ENCODE data around the gene PSTK. TPM values are rescaled to one million over a fixed set of nuclear protein-coding genes. Genes with fewer than 3 reads are reported as not detected.

The PSTK gene
- total RNA-seq, 6 experiments from 2014 or later = 2.6 to 5.1 (median 4.2) TPM

GRCh38 chr10:123013456-123014419, 33.5 kb downstream of the PSTK start:
- Mint-ChIP-seq H3K9me3 (no peaks in the 10 kb centered on the region), H3K27ac (no peak overlapping the region), H3K27me3 (ENCODE audit: insufficient read depth) (no peaks in the 10 kb centered on the region; the same call in none of the 2 replicates), H3K36me3 (ENCODE audit: low read depth) (peaks cover 11% of the 10 kb centered on the region), H3K4me3 (no peak overlapping the region), H3K4me1 (ENCODE audit: low read depth) (peaks cover 19% of the 10 kb centered on the region)
- TF ChIP-seq, protein P1, sequence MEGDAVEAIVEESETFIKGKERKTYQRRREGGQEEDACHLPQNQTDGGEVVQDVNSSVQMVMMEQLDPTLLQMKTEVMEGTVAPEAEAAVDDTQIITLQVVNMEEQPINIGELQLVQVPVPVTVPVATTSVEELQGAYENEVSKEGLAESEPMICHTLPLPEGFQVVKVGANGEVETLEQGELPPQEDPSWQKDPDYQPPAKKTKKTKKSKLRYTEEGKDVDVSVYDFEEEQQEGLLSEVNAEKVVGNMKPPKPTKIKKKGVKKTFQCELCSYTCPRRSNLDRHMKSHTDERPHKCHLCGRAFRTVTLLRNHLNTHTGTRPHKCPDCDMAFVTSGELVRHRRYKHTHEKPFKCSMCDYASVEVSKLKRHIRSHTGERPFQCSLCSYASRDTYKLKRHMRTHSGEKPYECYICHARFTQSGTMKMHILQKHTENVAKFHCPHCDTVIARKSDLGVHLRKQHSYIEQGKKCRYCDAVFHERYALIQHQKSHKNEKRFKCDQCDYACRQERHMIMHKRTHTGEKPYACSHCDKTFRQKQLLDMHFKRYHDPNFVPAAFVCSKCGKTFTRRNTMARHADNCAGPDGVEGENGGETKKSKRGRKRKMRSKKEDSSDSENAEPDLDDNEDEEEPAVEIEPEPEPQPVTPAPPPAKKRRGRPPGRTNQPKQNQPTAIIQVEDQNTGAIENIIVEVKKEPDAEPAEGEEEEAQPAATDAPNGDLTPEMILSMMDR (IDR thresholded peaks at IDR 0.05) = no peak
- no peak for DNase-seq

GRCh38 chr10:123014772-123015171, 34.6 kb downstream of the PSTK start:
- Mint-ChIP-seq H3K9me3 (no peaks in the 10 kb centered on the region), H3K36me3 (ENCODE audit: low read depth) (peaks cover 11% of the 10 kb centered on the region), H3K4me3 (no peak overlapping the region), H3K27ac (no peak overlapping the region), H3K4me1 (ENCODE audit: low read depth) (peaks cover 13% of the 10 kb centered on the region), H3K27me3 (ENCODE audit: insufficient read depth) (no peaks in the 10 kb centered on the region; the same call in none of the 2 replicates)
- TF ChIP-seq, protein P1 (IDR thresholded peaks at IDR 0.05) = no peak
- no peak for DNase-seq

GRCh38 chr10:123016228-123016627, 36.0 kb downstream of the PSTK start:
- Mint-ChIP-seq H3K4me1 (ENCODE audit: low read depth) (peaks cover 6% of the 10 kb centered on the region), H3K27ac (no peak overlapping the region), H3K36me3 (ENCODE audit: low read depth) (peaks cover 11% of the 10 kb centered on the region), H3K27me3 (ENCODE audit: insufficient read depth) (no peaks in the 10 kb centered on the region; the same call in none of the 2 replicates), H3K9me3 (no peaks in the 10 kb centered on the region), H3K4me3 (no peak overlapping the region)
- TF ChIP-seq, protein P1 (IDR thresholded peaks at IDR 0.05) = no peak
- DNase-seq = no peak

GRCh38 chr10:123017421-123018165, 37.4 kb downstream of the PSTK start:
- TF ChIP-seq, protein P1 (IDR thresholded peaks at IDR 0.05) = no peak
- Mint-ChIP-seq H3K9me3 (no peaks in the 10 kb centered on the region), H3K4me1 (ENCODE audit: low read depth) (peaks cover 6% of the 10 kb centered on the region), H3K36me3 (ENCODE audit: low read depth) (peaks cover 8% of the 10 kb centered on the region), H3K27me3 (ENCODE audit: insufficient read depth) (no peaks in the 10 kb centered on the region; the same call in none of the 2 replicates), H3K27ac (no peak overlapping the region), H3K4me3 (no peak overlapping the region)
- DNase-seq = no peak

DNA sequence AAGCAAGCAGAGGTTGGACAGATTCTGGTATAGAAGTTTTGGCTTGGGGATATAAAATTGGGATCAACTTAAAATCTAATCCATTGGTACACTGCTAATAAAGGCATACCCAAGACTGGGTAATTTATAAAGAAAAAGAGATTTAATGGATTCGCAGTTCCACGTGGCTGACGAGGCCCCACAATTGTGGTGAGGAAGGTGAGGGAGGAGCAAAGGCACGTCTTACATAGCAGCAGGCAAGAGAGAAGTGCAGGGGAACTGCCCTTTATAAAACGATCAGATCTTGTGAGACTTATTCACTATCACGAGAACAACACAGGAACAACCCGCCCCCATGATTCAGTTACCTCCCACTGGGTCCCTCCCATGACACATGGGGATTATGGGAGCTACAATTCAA, 38.3 kb downstream of the PSTK start:
- Mint-ChIP-seq H3K36me3 (ENCODE audit: low read depth) (0 out of 2 replicates have a peak, but pooled peaks cover 4% of the 10 kb centered on the region), H3K27ac (no peak overlapping the region), H3K4me1 (ENCODE audit: low read depth) (peaks cover 6% of the 10 kb centered on the region), H3K9me3 (no peaks in the 10 kb centered on the region), H3K27me3 (ENCODE audit: insufficient read depth) (no peaks in the 10 kb centered on the region; the same call in none of the 2 replicates), H3K4me3 (no peak overlapping the region)
- DNase-seq = no peak
- TF ChIP-seq, protein P1 (IDR thresholded peaks at IDR 0.05) = no peak

Data from HFFc6 (cell line).